ENCODE results near the gene ADAMTSL1. TPM values are rescaled to one million over a fixed set of nuclear protein-coding genes. Genes with fewer than 3 reads are reported as not detected.

ADAMTSL1 gene
- total and polyA plus RNA-seq, 9 donors: 1.2 to 20.0 (median 6.1) TPM

DNA sequence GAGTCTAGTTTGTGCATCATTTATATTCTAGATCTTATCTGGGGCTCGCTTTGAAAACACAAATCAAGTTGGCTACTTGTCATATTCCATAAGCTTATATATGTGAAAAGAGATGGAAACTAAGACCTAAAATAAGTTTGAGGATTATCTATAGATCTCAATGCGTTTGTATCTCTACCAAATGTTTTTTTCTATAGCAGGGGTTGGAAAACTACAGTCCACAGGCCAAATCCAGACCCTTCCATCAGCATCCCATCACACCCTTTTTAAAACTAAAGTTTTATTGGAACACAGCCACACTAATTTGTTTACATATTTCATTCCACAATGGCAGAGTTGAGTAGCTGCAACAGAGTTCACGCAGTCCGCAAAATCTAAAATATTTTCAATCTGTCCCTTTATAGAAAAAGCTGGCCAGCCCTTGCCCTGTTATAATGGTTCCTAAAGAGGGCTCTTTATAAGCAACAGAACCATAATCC, 230.0 kb downstream of the ADAMTSL1 start:
- H3K27ac ChIP-seq: no peak overlapping the region
- H3K36me3 ChIP-seq: no peaks in the 10 kb centered on the region
- H3K27me3 ChIP-seq: no peaks in the 10 kb centered on the region
- TF ChIP-seq, protein P1, sequence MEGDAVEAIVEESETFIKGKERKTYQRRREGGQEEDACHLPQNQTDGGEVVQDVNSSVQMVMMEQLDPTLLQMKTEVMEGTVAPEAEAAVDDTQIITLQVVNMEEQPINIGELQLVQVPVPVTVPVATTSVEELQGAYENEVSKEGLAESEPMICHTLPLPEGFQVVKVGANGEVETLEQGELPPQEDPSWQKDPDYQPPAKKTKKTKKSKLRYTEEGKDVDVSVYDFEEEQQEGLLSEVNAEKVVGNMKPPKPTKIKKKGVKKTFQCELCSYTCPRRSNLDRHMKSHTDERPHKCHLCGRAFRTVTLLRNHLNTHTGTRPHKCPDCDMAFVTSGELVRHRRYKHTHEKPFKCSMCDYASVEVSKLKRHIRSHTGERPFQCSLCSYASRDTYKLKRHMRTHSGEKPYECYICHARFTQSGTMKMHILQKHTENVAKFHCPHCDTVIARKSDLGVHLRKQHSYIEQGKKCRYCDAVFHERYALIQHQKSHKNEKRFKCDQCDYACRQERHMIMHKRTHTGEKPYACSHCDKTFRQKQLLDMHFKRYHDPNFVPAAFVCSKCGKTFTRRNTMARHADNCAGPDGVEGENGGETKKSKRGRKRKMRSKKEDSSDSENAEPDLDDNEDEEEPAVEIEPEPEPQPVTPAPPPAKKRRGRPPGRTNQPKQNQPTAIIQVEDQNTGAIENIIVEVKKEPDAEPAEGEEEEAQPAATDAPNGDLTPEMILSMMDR (IDR thresholded peaks at IDR 0.05): no peak
- TF ChIP-seq POLR2A (IDR thresholded peaks at IDR 0.05): no peak
- TF ChIP-seq EP300 (IDR thresholded peaks at IDR 0.05): no peak
- 71 to 80% (median 74%) methylated on average over 4 of the region's 4 CpGs for WGBS, 3 donors
- DNase-seq: no peak
- H3K4me1 ChIP-seq (ENCODE audit: insufficient read depth): peaks cover 9% of the 10 kb centered on the region
- H3K4me3 ChIP-seq: no peak overlapping the region
- H3K9me3 ChIP-seq: no peaks in the 10 kb centered on the region
- intact Hi-C loops (cut with DNase I): no loop called here

- H3K27me3 ChIP-seq: no peaks in the 10 kb centered on the region
- DNase-seq: no peak
- TF ChIP-seq, protein P1 (IDR thresholded peaks at IDR 0.05): no peak
- TF ChIP-seq EP300 (IDR thresholded peaks at IDR 0.05): no peak
- no peak for TF ChIP-seq POLR2A (IDR thresholded peaks at IDR 0.05)
- 31 to 41% (median 40%) methylated on average over 4 of the region's 4 CpGs for WGBS, 3 donors
- H3K4me1 ChIP-seq (ENCODE audit: insufficient read depth): peaks cover 9% of the 10 kb centered on the region
- H3K36me3 ChIP-seq: no peaks in the 10 kb centered on the region
- no peak overlapping the region for H3K27ac ChIP-seq
- H3K4me3 ChIP-seq: no peak overlapping the region
- no peaks in the 10 kb centered on the region for H3K9me3 ChIP-seq
- intact Hi-C loops (cut with DNase I): no loop called here
These were observed 231.9 kb downstream of the ADAMTSL1 start for GRCh38 chr9:18705796-18706392.

- 90 to 93% (median 92%) methylated on average over 11 of the region's 11 CpGs for WGBS, 3 donors
- no peak overlapping the region for H3K27ac ChIP-seq
These were observed 232.7 kb downstream of the ADAMTSL1 start for GRCh38 chr9:18706648-18707047.

DNA sequence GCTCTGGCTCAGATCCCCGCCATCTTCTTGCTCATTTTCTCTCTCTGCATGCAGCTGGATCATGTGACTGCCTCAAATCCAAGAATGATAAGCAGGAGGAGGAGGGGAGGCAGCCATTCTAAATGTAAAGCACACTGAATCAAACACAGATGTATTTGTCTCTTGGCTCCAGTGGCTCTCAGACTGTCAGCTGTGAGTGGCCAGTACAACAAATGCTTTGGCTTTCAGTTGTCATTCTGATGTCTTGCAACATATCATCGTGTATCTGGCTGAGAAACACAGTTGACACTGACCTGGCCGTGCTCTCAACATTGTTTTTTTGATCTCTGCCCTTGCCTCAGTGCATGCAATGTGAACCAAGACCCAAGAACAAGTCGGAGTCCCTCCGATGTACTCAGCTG, 233.1 kb downstream of the ADAMTSL1 start:
- 81 to 84% (median 82%) methylated on average over 5 of the region's 5 CpGs for WGBS, 3 donors
- H3K27ac ChIP-seq: no peak overlapping the region
- no peak overlapping the region for H3K4me3 ChIP-seq
- no peaks in the 10 kb centered on the region for H3K36me3 ChIP-seq
- H3K9me3 ChIP-seq: no peaks in the 10 kb centered on the region
- intact Hi-C loops (cut with DNase I): no loop called here
- H3K27me3 ChIP-seq: no peaks in the 10 kb centered on the region
- TF ChIP-seq EP300 (IDR thresholded peaks at IDR 0.05): no peak
- TF ChIP-seq POLR2A (IDR thresholded peaks at IDR 0.05): no peak
- TF ChIP-seq, protein P1 (IDR thresholded peaks at IDR 0.05): no peak
- peaks cover 9% of the 10 kb centered on the region for H3K4me1 ChIP-seq (ENCODE audit: insufficient read depth)
- no peak for DNase-seq

More at GRCh38 chr9:18706648-18707047, 232.7 kb downstream of the ADAMTSL1 start:
- Histone ChIP-seq H3K4me1 (ENCODE audit: insufficient read depth) (peaks cover 9% of the 10 kb centered on the region), H3K27me3 (no peaks in the 10 kb centered on the region), H3K4me3 (no peak overlapping the region), H3K9me3 (no peaks in the 10 kb centered on the region), H3K36me3 (no peaks in the 10 kb centered on the region)
- intact Hi-C loops (cut with DNase I): no loop called here
- DNase-seq: no peak
- TF ChIP-seq, protein P1 (IDR thresholded peaks at IDR 0.05): no peak
- no peak for TF ChIP-seq EP300 (IDR thresholded peaks at IDR 0.05)
- no peak for TF ChIP-seq POLR2A (IDR thresholded peaks at IDR 0.05)
